H1 (cell line): ENCODE data around the gene TACC2. TPM values are rescaled to one million over a fixed set of nuclear protein-coding genes. Genes with fewer than 3 reads are reported as not detected.

Source experiments
- E2F6 ChIP-seq: IDR thresholded peaks from 2 replicates; pipeline ENCODE4 v1.6.1; 2012; ENCODE audit warnings: inconsistent platforms
- polyA plus RNA-seq, 7 experiments: library from polyadenylated mRNA; depleted of rRNA in 3 of 7; stranded (reverse) in 5 of 7; unstranded in 2 of 7; fragments of >200 nt in 5 of 7; fragments of 200-250 nt in 2 of 7; gene quantifications; 1 replicate in 5 of 7; 2 replicates in 1 of 7; 4 replicates in 1 of 7; pipeline versions ENCODE4 v1.2.1 to v1.2.3, GENCODE V29; 2011 to 2013; ENCODE audit warnings: missing spikeins in 2 of 7, mixed read lengths in 2 of 7
- total RNA-seq: library from RNA; stranded (reverse); fragmentation: NEBNext Ultra II Directional; extraction: Animal tissue kit (Norgen Biotek cat#: 25700); gene quantifications from 2 replicates; pipeline ENCODE4 v1.2.1, GENCODE V29; 2021

TACC2 gene
- total and polyA plus RNA-seq, 2 of the 8 experiments (the other 6 are each of a cell fraction or from before 2014, with no cell fraction given): 21.2 to 46.6 TPM

- no peak for TF ChIP-seq E2F6
These were observed 304.4 kb downstream of the TACC2 start (continued) for GRCh38 chr10:122293156-122293960.
